ENCODE results near the gene DIO3. TPM values are rescaled to one million over a fixed set of nuclear protein-coding genes. Genes with fewer than 3 reads are reported as not detected.

The DIO3 gene
- total RNA-seq, 1 experiment from 2014 or later: not detected

- POLR2A ChIA-PET (ENCODE audit: low non-redundant PET): no interaction called here
- CTCF ChIA-PET: no interaction called here
- H3K4me3 ChIP-seq (ENCODE audit: low read depth, low read length, poor library complexity, severe bottlenecking): no peak overlapping the region
Measured at GRCh38 chr14:101544550-101544949, 16.7 kb upstream of the DIO3 start.

GRCh38 chr14:101546706-101547105 lies 14.6 kb upstream of the DIO3 start:
- intact Hi-C loops (cut with micrococcal nuclease; ENCODE audit: unreplicated experiment): no loop called here
- Histone ChIP-seq H3K27ac (ENCODE audit: low read depth, low read length, poor library complexity, severe bottlenecking) (no peak overlapping the region), H3K9me3 (ENCODE audit: low read depth, low read length, poor library complexity, severe bottlenecking) (no peaks in the 10 kb centered on the region), H3K4me1 (ENCODE audit: insufficient read depth, low read length, poor library complexity, severe bottlenecking) (no peaks in the 10 kb centered on the region), H3K4me3 (ENCODE audit: low read depth, low read length, poor library complexity, severe bottlenecking) (no peak overlapping the region), H3K27me3 (replicated peaks; ENCODE audit: insufficient read depth, low read depth, low read length, poor library complexity) (no peaks in the 10 kb centered on the region), H3K36me3 (ENCODE audit: insufficient read depth, low read length, poor library complexity, severe bottlenecking) (no peaks in the 10 kb centered on the region)
- DNase-seq (ENCODE audit: low spot score): no peak
- no peak for TF ChIP-seq EZH2 (IDR thresholded peaks at IDR 0.05; ENCODE audit: borderline replicate concordance, low read depth, low read length, poor library complexity, severe bottlenecking)
- no peak for TF ChIP-seq CTCF (conservative IDR thresholded peaks at IDR 0.05; ENCODE audit: low read depth, low read length)
- ChIA-PET CTCF (no interaction called here), POLR2A (ENCODE audit: low non-redundant PET) (no interaction called here)
- no TSS peak for BruUV-seq (replicated peaks)

More at GRCh38 chr14:101544550-101544949, 16.7 kb upstream of the DIO3 start:
- BruUV-seq (replicated peaks): no TSS peak
- TF ChIP-seq EZH2 (IDR thresholded peaks at IDR 0.05; ENCODE audit: borderline replicate concordance, low read depth, low read length, poor library complexity, severe bottlenecking): no peak
- TF ChIP-seq CTCF (conservative IDR thresholded peaks at IDR 0.05; ENCODE audit: low read depth, low read length): no peak
- Histone ChIP-seq H3K27me3 (replicated peaks; ENCODE audit: insufficient read depth, low read depth, low read length, poor library complexity) (no peaks in the 10 kb centered on the region), H3K36me3 (ENCODE audit: insufficient read depth, low read length, poor library complexity, severe bottlenecking) (no peaks in the 10 kb centered on the region), H3K27ac (ENCODE audit: low read depth, low read length, poor library complexity, severe bottlenecking) (no peak overlapping the region), H3K9me3 (ENCODE audit: low read depth, low read length, poor library complexity, severe bottlenecking) (no peaks in the 10 kb centered on the region), H3K4me1 (ENCODE audit: insufficient read depth, low read length, poor library complexity, severe bottlenecking) (no peaks in the 10 kb centered on the region)
- DNase-seq (ENCODE audit: low spot score): no peak
- intact Hi-C loops (cut with micrococcal nuclease; ENCODE audit: unreplicated experiment): no loop called here

- Histone ChIP-seq H3K27ac (ENCODE audit: low read depth, low read length, poor library complexity, severe bottlenecking) (no peak overlapping the region), H3K9me3 (ENCODE audit: low read depth, low read length, poor library complexity, severe bottlenecking) (no peaks in the 10 kb centered on the region), H3K27me3 (replicated peaks; ENCODE audit: insufficient read depth, low read depth, low read length, poor library complexity) (no peaks in the 10 kb centered on the region), H3K36me3 (ENCODE audit: insufficient read depth, low read length, poor library complexity, severe bottlenecking) (no peaks in the 10 kb centered on the region), H3K4me1 (ENCODE audit: insufficient read depth, low read length, poor library complexity, severe bottlenecking) (no peaks in the 10 kb centered on the region), H3K4me3 (ENCODE audit: low read depth, low read length, poor library complexity, severe bottlenecking) (no peak overlapping the region)
- ChIA-PET POLR2A (ENCODE audit: low non-redundant PET) (no interaction called here), CTCF (no interaction called here)
- DNase-seq (ENCODE audit: low spot score): no peak
- intact Hi-C loops (cut with micrococcal nuclease; ENCODE audit: unreplicated experiment): no loop called here
- no TSS peak for BruUV-seq (replicated peaks)
- no peak for TF ChIP-seq EZH2 (IDR thresholded peaks at IDR 0.05; ENCODE audit: borderline replicate concordance, low read depth, low read length, poor library complexity, severe bottlenecking)
Measured at GRCh38 chr14:101547107-101547738, 14.1 kb upstream of the DIO3 start.
